Brain microvascular endothelial cell (primary cell): Measurements from ENCODE around the gene HRC.
"Not testable (repeated sequence)": the region's sequence is repeated elsewhere in the genome, so short reads cannot be mapped to it uniquely, and the experiment has no call there.

ENCODE experiments used
- DNase-seq: peaks from one replicate; pipeline ENCODE4 v3.0.0-alpha.2; 2020
- H3K27ac ChIP-seq: fragments of 250-450 bp; sonication (Bioruptor Pico); 2 replicates; pipeline ENCODE4 v1.5.1; 2020; ENCODE audit warnings: mild to moderate bottlenecking, moderate library complexity
- H3K27me3 ChIP-seq: fragments of 250-450 bp; sonication (Bioruptor Pico); replicated peaks from 2 replicates; pipeline ENCODE4 v1.5.1; 2020; ENCODE audit warnings: mild to moderate bottlenecking
- H3K36me3 ChIP-seq: fragments of 250-450 bp; sonication (Bioruptor Pico); replicated peaks from 2 replicates; pipeline ENCODE4 v1.5.1; 2020; ENCODE audit warnings: mild to moderate bottlenecking
- H3K4me3 ChIP-seq: 2 replicates; pipeline ENCODE4 v1.5.1; 2011; ENCODE audit warnings: low read depth, mild to moderate bottlenecking, control low read depth, low read length, moderate library complexity
- in situ Hi-C: cut with HindIII; loops from 2 replicates; pipeline ENCODE4 v1.10.0; 2017; ENCODE audit warnings: low sequenced_read_pairs, low pct_ligation_motif_present
- TF ChIP-seq, protein P1 (sequence below): IDR thresholded peaks from 2 replicates; pipeline ENCODE4 v1.5.1; 2011; ENCODE audit warnings: low read depth, mild to moderate bottlenecking, moderate library complexity, low read length, control low read depth, inconsistent platforms; ENCODE audit errors: missing control alignments

Gene HRC

DNA sequence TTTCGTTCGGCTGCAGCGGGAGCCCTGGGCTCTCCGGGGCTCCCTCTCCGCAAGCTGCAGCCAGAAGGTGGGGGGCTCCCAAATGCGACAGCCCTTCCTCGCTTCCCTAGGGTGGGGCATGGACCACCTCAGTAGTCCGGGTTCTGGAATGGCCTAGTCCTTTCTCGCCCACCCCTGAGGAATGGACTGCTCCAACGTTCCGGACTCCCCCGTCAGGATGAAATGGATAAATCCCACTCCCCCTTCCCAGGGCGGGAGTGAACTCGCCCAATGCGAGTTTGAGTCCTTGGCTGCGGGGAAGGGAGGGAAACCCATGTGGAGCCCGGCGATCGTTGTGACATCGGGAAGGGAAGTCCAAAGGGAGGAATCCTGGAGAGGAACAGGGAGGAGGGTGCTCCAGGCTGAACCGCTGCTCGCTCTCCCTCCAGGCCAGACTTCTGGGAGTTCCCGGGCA is 5.5 kb downstream of the HRC start:
- no peak overlapping the region for H3K27ac ChIP-seq
- peak; percentile 71 for DNase-seq
- H3K27me3 ChIP-seq, result no peaks in the 10 kb centered on the region
- no peaks in the 10 kb centered on the region for H3K36me3 ChIP-seq
- in situ Hi-C loops, result no loop called here
- H3K4me3 ChIP-seq, result peak overlapping the region; percentile 78
- TF ChIP-seq, protein P1, sequence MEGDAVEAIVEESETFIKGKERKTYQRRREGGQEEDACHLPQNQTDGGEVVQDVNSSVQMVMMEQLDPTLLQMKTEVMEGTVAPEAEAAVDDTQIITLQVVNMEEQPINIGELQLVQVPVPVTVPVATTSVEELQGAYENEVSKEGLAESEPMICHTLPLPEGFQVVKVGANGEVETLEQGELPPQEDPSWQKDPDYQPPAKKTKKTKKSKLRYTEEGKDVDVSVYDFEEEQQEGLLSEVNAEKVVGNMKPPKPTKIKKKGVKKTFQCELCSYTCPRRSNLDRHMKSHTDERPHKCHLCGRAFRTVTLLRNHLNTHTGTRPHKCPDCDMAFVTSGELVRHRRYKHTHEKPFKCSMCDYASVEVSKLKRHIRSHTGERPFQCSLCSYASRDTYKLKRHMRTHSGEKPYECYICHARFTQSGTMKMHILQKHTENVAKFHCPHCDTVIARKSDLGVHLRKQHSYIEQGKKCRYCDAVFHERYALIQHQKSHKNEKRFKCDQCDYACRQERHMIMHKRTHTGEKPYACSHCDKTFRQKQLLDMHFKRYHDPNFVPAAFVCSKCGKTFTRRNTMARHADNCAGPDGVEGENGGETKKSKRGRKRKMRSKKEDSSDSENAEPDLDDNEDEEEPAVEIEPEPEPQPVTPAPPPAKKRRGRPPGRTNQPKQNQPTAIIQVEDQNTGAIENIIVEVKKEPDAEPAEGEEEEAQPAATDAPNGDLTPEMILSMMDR, result no peak

DNA sequence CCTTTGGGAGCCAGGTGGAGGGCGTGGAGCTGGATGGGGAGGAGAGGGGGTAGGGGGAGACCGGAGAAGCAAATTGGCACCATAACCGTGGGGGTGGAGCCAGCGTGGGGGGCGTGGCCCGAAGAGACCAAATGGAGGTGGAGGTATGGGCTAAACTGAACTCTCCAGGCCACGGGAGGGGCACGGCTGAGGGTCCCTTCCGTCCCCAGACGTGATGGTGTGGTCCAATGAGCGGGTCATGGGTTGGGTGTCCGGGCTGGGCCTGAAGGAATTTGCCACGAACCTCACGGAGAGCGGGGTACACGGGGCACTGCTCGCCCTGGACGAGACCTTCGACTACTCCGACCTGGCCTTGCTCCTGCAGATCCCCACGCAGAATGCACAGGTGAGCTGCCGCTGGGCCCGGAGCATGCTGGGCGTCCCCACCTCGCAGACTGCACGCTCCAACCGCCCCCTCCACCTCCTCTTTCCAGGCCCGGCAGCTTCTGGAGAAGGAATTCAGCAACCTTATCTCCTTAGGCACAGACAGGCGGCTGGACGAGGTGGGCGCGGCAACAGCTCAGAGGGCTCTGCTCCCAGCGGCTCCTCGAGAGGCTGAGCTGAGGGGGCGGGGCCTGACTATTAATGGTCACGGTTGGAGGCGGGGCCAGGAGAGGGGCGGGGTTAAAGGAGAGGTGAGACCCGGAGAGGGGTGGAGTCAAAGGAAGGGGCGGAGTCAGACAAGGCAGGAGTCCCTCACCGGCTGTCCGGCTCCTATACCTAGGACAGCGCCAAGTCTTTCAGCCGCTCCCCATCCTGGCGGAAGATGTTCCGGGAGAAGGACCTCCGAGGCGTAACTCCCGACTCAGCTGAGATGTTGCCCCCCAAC is 6.2 kb downstream of the HRC start:
- H3K27me3 ChIP-seq, result no peaks in the 10 kb centered on the region
- H3K27ac ChIP-seq, result no peak overlapping the region
- in situ Hi-C loops, result no loop called here
- peak overlapping the region; percentile 78 for H3K4me3 ChIP-seq
- no peaks in the 10 kb centered on the region for H3K36me3 ChIP-seq
- TF ChIP-seq, protein P1, result no peak
- peak; percentile 98 for DNase-seq

DNA sequence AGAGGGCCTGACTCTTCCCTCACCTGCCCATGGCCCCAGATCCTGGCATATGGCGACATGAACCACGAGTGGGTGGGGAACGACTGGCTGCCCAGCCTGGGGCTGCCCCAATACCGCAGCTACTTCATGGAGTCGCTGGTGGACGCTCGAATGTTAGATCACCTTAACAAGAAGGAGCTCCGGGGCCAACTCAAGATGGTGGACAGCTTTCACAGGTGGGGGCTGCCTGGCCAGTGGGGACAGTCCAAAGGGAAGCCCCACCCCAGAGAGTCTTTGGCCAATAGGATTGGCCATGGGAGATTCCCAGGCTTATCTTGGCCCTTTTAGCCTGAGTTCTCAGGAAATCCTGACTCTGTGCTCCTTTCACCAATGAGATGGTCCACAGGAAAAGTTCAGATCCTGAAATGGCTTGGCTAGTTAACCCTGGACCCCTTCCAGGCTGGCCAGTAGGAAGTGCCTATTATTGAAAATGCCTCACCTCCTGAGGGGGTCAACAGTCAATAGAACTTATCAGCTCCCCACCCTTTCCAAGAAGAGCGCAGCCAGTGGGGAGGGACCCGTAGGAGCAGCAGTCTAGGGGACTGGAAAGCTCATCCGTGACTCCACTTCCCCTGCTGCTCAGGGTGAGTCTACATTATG is 7.0 kb downstream of the HRC start:
- in situ Hi-C loops, result no loop called here
- no peaks in the 10 kb centered on the region for H3K36me3 ChIP-seq
- no peak overlapping the region for H3K4me3 ChIP-seq
- H3K27me3 ChIP-seq, result no peaks in the 10 kb centered on the region
- no peak overlapping the region for H3K27ac ChIP-seq
- TF ChIP-seq, protein P1, result no peak
- no peak for DNase-seq

DNA sequence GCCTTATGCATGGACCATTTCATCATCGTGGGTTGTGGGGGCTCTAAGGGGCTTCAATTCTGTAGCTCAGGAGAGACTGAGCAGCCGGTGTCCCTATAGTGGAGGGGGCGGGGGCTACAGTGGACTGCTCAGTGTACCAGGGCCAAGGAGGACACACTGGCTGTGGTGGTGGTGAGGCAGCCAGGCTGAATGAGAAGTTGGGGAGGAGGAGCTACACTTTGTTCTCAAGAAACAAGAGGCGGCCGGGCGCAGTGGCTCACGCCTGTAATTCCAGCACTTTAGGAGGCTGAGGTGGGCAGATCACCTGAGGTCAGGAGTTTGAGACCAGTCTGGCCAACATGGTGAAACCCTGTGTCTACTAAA is 8.8 kb downstream of the HRC start:
- H3K36me3 ChIP-seq, DNase-seq, H3K4me3 ChIP-seq, in situ Hi-C loops, H3K27me3 ChIP-seq, H3K27ac ChIP-seq: not testable (repeated sequence)

DNA sequence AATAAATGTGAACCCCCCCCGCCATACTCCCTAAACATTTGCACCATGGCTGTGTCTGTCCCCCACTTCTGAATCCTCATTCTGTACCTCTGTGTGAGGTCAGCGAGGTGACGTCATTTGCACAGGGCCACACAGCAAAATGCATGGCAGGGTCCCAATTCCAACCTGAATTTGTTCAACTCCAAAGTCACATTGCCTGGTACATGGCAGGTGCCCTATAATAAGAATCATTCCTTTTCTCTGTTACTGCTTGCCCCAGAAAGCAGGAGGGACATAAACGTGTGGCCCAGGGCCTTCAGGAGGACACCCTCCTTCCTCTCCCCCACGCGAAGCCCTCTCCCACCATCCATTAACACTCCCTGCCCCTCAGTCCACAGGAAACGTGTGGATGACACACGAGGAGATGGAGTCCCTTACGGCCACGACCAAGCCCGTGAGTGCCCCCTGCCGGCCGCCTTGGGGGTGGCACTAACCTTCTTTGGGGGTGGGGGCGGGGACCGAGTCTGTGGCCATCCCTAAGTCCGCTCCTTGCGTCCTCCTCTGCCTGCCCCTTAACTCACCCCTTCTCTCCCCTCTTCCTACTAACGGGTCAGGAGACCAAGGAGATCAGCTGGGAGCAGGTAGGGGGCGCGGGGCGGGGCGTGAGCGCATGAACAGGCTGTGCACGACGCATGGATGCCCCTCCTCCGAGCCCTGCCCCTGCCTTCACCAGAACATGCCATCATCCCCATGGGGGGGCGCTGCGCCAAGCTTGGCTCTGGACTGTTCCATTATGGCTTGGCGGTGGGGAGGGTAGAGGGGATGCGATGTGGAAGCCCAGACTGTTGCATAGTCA is 9.4 kb downstream of the HRC start:
- TF ChIP-seq, protein P1, result peak; percentile 90
- Histone ChIP-seq H3K4me3 (peak overlapping the region; percentile 35), H3K27me3 (no peaks in the 10 kb centered on the region), H3K36me3 (no peaks in the 10 kb centered on the region), H3K27ac (no peak overlapping the region)
- in situ Hi-C loops, result no loop called here
- peak; percentile 67 for DNase-seq

DNA sequence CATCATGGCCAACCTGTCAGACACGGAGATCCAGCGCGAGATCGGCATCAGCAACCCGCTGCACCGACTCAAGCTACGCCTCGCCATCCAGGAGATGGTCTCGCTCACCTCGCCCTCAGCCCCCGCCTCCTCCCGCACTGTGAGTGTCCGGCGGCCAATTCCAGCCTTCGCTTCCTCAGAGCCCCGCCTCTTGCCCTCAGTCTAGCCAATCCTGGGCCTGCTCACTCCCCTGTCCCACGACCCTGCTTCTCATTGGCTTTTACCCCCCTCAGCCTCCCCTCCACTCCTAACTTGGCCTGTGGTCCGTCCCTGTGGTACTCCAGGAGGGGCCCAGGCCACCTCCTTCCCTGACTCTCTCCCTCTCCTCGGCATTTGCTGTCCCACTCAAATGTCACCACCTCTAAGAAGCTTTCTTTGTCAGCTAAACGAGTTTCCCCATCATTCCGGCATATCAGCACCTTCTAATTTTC is 12.3 kb downstream of the HRC start:
- Histone ChIP-seq H3K4me3 (peak overlapping the region; percentile 73), H3K27me3 (no peaks in the 10 kb centered on the region), H3K27ac (no peak overlapping the region), H3K36me3 (no peaks in the 10 kb centered on the region)
- in situ Hi-C loops, result no loop called here
- TF ChIP-seq, protein P1, result no peak
- DNase-seq, result peak; percentile 90
